GM12875 (cell line): ENCODE data around the gene RIPK4.
"Not testable (repeated sequence)": the region's sequence is repeated elsewhere in the genome, so short reads cannot be mapped to it uniquely, and the experiment has no call there.

Source experiments
- H3K4me3 ChIP-seq: one replicate; pipeline ENCODE4 v1.5.1; 2011; ENCODE audit warnings: low read depth, low read length, control low read depth
- CTCF ChIP-seq: IDR thresholded peaks from 2 replicates; pipeline ENCODE4 v1.5.1; 2011; ENCODE audit warnings: low read depth, mild to moderate bottlenecking, control low read depth, inconsistent platforms, low read length, moderate library complexity, borderline replicate concordance; ENCODE audit not compliant: insufficient read depth

Gene RIPK4

GRCh38 chr21:41726630-41726969 lies 40.3 kb downstream of the RIPK4 start:
- TF ChIP-seq CTCF = no peak
- no peak overlapping the region for H3K4me3 ChIP-seq

GRCh38 chr21:41726058-41726558 lies 40.7 kb downstream of the RIPK4 start:
- H3K4me3 ChIP-seq = no peak overlapping the region
- TF ChIP-seq CTCF = no peak

- TF ChIP-seq CTCF = no peak
- H3K4me3 ChIP-seq = no peak overlapping the region
Observed at GRCh38 chr21:41725421-41726031, 41.3 kb downstream of the RIPK4 start.

DNA sequence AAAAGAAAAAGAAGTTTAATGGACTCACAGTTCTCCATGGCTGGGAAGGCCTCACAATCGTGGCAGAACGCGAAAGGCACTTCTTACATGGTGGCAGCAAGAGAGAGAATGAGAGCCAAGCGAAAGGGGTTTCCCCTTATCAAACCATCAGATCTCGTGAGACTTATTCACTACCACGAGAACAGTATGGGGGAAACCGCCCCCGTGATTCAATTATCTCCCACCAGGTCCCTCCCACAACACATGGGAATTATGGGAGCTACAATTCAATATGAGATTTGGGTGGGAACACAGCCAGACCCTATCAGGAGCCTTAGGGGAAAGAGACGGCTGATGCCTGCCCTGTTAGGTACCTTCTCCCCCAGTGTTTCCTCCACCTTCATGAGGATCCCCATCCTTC lies 43.0 kb downstream of the RIPK4 start:
- H3K4me3 ChIP-seq = not testable (repeated sequence)

DNA sequence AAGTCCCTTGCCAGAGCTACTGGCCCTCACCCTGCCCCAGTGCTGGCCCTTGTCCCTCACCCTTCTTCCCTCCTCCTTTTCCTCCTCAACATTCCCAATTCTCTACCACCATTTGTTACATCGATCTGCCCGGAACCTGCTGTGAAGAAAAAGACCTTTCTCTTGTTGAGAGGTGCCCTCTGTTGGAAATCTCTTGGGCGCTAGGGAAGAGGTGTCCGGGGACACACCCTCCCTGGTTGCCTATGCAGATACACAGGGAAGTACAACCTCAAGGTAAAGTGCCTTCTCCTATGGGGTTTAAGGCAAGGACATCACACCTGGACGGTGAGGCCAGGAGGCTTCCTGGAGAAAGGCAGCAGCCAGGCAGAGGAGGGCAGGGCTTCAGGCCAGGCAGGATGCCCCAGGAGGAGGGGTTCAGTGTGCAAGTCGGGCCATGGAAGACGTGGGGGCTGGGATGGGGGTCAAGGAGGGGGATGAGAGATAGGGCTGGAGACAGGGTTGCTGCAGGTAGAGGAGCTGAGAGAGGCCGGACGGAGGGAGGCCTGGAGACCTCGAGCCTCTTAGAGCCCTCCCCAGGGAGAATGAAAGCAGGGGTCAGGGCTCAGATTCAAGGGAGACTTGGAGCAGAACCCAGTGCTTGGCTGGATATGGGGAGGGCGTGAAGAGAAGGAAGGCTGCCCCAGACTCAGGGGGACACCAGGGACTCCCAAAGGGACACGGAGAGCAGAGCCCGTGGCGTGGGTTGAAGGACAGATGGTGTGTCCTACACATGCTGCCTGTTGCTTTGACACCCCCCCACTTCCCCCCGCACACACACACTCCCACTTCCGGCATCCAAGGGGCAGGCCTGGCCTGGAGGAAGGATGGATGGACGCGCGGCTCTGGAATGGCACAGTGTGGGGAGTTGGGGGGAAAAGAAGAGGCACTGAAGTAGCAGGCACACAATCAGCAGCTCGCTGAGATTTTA lies 44.5 kb downstream of the RIPK4 start:
- no peak overlapping the region for H3K4me3 ChIP-seq
- TF ChIP-seq CTCF = no peak

DNA sequence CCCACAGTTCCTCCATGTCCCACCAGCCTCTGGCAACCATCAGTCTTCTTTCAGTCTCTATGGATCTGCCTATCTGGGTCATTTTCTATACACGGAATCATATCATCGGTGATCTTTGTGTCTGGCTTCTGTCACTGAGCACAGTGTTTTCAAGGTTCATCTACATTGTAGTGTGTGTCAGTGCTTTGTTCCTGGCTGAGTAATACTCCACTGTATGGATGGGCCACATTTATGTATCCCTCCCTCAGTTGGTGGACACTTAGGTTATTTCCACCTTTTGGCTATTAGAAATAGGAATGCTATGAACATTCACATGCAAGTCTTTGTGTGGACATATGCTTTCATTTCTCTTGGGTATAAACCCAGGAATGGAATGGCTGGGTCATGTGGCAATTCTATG lies 46.6 kb downstream of the RIPK4 start:
- no peak overlapping the region for H3K4me3 ChIP-seq
- no peak for TF ChIP-seq CTCF

GRCh38 chr21:41719691-41720090 lies 47.2 kb downstream of the RIPK4 start:
- H3K4me3 ChIP-seq = no peak overlapping the region
- TF ChIP-seq CTCF = no peak
